GM12801 (cell line): ENCODE measurements around the gene MSI2.

ENCODE experiments used
- TF ChIP-seq, protein P1 (sequence below): IDR thresholded peaks from one replicate; pipeline ENCODE4 v1.5.1; 2011; ENCODE audit warnings: control low read depth; ENCODE audit not compliant: insufficient read length; ENCODE audit errors: extremely low read depth

The MSI2 gene

DNA sequence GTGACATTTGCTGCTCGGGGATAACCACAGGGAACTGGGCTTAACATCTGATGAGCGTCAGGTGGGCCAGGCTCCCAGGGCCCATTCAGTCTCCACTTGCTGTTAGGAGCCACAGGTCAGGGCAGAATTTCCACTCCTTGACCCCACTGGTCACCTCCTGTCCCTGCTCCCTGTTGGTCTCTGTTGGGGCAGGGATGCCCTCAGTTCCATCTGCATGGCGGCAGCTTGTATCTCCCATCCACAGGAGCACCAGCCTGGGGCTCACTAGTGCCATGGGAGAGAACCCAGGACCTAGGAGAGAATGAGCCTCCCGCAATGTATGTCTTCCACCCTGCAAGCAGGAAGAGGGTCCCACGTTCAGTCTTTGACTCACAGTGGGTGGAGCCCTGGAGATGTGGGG lies 276.6 kb downstream of the MSI2 start:
- TF ChIP-seq, protein P1, sequence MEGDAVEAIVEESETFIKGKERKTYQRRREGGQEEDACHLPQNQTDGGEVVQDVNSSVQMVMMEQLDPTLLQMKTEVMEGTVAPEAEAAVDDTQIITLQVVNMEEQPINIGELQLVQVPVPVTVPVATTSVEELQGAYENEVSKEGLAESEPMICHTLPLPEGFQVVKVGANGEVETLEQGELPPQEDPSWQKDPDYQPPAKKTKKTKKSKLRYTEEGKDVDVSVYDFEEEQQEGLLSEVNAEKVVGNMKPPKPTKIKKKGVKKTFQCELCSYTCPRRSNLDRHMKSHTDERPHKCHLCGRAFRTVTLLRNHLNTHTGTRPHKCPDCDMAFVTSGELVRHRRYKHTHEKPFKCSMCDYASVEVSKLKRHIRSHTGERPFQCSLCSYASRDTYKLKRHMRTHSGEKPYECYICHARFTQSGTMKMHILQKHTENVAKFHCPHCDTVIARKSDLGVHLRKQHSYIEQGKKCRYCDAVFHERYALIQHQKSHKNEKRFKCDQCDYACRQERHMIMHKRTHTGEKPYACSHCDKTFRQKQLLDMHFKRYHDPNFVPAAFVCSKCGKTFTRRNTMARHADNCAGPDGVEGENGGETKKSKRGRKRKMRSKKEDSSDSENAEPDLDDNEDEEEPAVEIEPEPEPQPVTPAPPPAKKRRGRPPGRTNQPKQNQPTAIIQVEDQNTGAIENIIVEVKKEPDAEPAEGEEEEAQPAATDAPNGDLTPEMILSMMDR = no peak

- TF ChIP-seq, protein P1 = no peak
Observed at GRCh38 chr17:57533684-57534305, 277.5 kb downstream of the MSI2 start.

DNA sequence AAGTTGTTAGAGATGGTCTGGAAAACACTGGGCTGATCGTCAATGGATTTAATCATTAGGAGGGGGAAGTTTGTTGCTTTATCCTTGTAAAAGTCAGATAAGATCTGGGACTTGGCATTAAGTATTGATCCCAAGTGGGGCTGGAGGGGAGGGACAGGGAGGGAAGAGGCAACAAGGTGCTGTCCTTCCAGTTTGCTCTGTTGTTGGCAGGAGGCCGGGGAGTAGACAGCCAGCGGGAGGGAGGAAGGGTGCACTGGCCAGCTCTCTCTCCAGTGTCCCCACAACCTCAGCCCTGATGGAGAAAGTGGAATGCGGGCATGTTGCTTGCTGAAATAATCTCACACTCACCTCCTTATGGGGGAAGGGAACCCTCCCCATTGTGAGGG lies 278.5 kb downstream of the MSI2 start:
- TF ChIP-seq, protein P1 = no peak

- TF ChIP-seq, protein P1 = no peak
Observed at GRCh38 chr17:57535249-57535966, 279.1 kb downstream of the MSI2 start.

- TF ChIP-seq, protein P1 = no peak
Observed at GRCh38 chr17:57536289-57536688, 280.0 kb downstream of the MSI2 start.

- TF ChIP-seq, protein P1 = no peak
Observed at GRCh38 chr17:57536789-57537523, 280.6 kb downstream of the MSI2 start.
